DND-41 (cell line): ENCODE data around the gene FBXO47.
A peak's percentile ranks its signal among the peaks of the same experiment; 100 is the strongest.
"Not testable (repeated sequence)": the region's sequence is repeated elsewhere in the genome, so short reads cannot be mapped to it uniquely, and the experiment has no call there.

Source experiments
- ATAC-seq: fragments of 200-7000 bp; cut with Tn5 transposase; 3 replicates; pipeline ENCODE4 v1.9.1; 2021; ENCODE audit warnings: low read depth; ENCODE audit not compliant: insufficient read depth
- DNase-seq: peaks from one replicate; pipeline ENCODE4 v3.0.0-alpha.2; 2020
- H2AFZ ChIP-seq: 2 replicates; pipeline ENCODE4 v1.6.0; 2012; ENCODE audit warnings: low read depth, low read length
- H3K27ac ChIP-seq: 2 replicates; pipeline ENCODE4 v1.5.1; 2012; ENCODE audit warnings: low read length, inconsistent platforms
- H3K27me3 ChIP-seq: fragments of 200-600 bp; sonication (generic); 2 replicates; pipeline ENCODE4 v1.6.0; 2012; ENCODE audit warnings: low read length, mild to moderate bottlenecking, inconsistent platforms; ENCODE audit not compliant: insufficient read depth, poor library complexity
- H3K36me3 ChIP-seq: 2 replicates; pipeline ENCODE4 v1.5.1; 2012; ENCODE audit warnings: low read length, inconsistent platforms; ENCODE audit not compliant: insufficient read depth
- H3K4me1 ChIP-seq: 2 replicates; pipeline ENCODE4 v1.5.1; 2012; ENCODE audit warnings: mild to moderate bottlenecking, low read length; ENCODE audit not compliant: insufficient read depth
- H3K4me2 ChIP-seq: 2 replicates; pipeline ENCODE4 v1.6.0; 2012; ENCODE audit warnings: mild to moderate bottlenecking, moderate library complexity, low read length, inconsistent platforms; ENCODE audit not compliant: insufficient read depth
- H3K4me3 ChIP-seq, 2 experiments: fragments of 200-600 bp in 1 of 2; shearing (Covaris generic) in 1 of 2; 2 replicates each; pipeline ENCODE4 v1.5.1; 2012 to 2016; ENCODE audit warnings: inconsistent platforms in 2 of 2, low read length in 2 of 2, mild to moderate bottlenecking in 2 of 2, low read depth in 1 of 2, moderate library complexity in 1 of 2
- H3K79me2 ChIP-seq: 2 replicates; pipeline ENCODE4 v1.6.0; 2012; ENCODE audit warnings: low read length, inconsistent platforms; ENCODE audit not compliant: insufficient read depth
- H3K9ac ChIP-seq: 2 replicates; pipeline ENCODE4 v1.6.0; 2012; ENCODE audit warnings: low read depth, mild to moderate bottlenecking, inconsistent platforms, low read length, moderate library complexity
- H3K9me3 ChIP-seq: 2 replicates; pipeline ENCODE4 v1.5.1; 2012; ENCODE audit warnings: low read length, moderate library complexity, mild to moderate bottlenecking, inconsistent platforms; ENCODE audit not compliant: insufficient read depth, severe bottlenecking
- H4K20me1 ChIP-seq: 2 replicates; pipeline ENCODE4 v1.6.0; 2012; ENCODE audit warnings: low read length; ENCODE audit not compliant: insufficient read depth
- EZH2 ChIP-seq: IDR thresholded peaks from 3 replicates; pipeline ENCODE4 v1.6.1; 2012; ENCODE audit warnings: borderline replicate concordance, low read depth, mild to moderate bottlenecking, moderate library complexity, low read length, inconsistent platforms; ENCODE audit not compliant: severe bottlenecking
- TF ChIP-seq, protein P1 (sequence below): IDR thresholded peaks from 2 replicates; pipeline ENCODE4 v1.5.1; 2012; ENCODE audit warnings: borderline replicate concordance, low read length, moderate library complexity, mild to moderate bottlenecking; ENCODE audit not compliant: poor library complexity, severe bottlenecking; ENCODE audit errors: extremely low read depth

Gene FBXO47

DNA sequence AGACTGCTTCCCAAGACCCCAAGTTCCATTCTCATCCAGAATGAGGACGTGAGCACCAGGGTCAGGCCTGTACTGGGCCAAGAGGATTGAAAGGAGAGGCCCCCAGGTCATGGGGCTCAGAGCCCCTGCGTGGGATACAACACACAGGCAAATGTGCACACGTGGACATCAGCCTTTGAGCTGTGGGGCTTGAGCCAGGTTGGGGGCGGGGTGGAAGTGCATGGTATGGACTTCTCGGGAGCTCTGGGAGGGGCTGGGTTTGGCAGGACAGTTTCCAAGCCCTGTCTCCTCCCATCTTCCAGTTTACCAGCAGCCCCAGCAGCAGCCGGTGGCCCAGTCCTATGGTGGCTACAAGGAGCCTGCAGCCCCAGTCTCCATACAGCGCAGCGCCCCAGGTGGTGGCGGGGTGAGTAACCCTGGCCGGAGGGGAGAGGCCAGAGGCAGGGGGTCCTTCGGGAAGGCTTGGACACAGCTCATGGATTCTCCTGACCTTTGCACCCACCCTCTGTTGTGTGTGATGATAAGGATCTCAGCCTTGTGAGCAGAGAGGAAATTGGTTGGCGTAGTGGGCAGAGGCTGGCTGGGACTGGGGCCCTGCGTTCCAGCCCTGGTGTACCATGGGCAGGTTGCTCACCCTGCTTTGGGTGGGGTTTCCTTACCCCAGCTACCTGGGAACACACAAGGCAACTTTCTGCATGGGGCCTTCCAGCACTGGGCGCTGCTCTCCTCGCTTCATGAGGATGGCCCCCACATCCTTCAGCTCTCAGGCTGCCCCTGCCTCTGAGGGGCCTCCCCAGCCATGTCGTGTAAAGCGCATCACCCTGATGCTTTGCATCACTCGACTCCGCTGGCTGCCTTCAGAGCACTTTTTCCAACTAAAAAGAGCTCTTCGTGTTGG lies 52.2 kb downstream of the FBXO47 start:
- no peak overlapping the region for H3K4me2 ChIP-seq
- no peak for DNase-seq
- no peaks in the 10 kb centered on the region for H3K27me3 ChIP-seq
- H3K9ac ChIP-seq: no peak overlapping the region
- TF ChIP-seq, protein P1, sequence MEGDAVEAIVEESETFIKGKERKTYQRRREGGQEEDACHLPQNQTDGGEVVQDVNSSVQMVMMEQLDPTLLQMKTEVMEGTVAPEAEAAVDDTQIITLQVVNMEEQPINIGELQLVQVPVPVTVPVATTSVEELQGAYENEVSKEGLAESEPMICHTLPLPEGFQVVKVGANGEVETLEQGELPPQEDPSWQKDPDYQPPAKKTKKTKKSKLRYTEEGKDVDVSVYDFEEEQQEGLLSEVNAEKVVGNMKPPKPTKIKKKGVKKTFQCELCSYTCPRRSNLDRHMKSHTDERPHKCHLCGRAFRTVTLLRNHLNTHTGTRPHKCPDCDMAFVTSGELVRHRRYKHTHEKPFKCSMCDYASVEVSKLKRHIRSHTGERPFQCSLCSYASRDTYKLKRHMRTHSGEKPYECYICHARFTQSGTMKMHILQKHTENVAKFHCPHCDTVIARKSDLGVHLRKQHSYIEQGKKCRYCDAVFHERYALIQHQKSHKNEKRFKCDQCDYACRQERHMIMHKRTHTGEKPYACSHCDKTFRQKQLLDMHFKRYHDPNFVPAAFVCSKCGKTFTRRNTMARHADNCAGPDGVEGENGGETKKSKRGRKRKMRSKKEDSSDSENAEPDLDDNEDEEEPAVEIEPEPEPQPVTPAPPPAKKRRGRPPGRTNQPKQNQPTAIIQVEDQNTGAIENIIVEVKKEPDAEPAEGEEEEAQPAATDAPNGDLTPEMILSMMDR: no peak
- TF ChIP-seq EZH2: no peak
- H2AFZ ChIP-seq: no peak overlapping the region
- no peak overlapping the region for H3K4me3 ChIP-seq
- peaks cover 18% of the 10 kb centered on the region for H4K20me1 ChIP-seq
- no peak for ATAC-seq
- H3K27ac ChIP-seq: 0 out of 2 replicates have a peak overlapping the region, but pooled peaks have one; percentile 32
- peaks cover 90% of the 10 kb centered on the region for H3K36me3 ChIP-seq
- peaks cover 5% of the 10 kb centered on the region for H3K79me2 ChIP-seq
- H3K4me1 ChIP-seq: no peaks in the 10 kb centered on the region
- H3K9me3 ChIP-seq: no peaks in the 10 kb centered on the region

DNA sequence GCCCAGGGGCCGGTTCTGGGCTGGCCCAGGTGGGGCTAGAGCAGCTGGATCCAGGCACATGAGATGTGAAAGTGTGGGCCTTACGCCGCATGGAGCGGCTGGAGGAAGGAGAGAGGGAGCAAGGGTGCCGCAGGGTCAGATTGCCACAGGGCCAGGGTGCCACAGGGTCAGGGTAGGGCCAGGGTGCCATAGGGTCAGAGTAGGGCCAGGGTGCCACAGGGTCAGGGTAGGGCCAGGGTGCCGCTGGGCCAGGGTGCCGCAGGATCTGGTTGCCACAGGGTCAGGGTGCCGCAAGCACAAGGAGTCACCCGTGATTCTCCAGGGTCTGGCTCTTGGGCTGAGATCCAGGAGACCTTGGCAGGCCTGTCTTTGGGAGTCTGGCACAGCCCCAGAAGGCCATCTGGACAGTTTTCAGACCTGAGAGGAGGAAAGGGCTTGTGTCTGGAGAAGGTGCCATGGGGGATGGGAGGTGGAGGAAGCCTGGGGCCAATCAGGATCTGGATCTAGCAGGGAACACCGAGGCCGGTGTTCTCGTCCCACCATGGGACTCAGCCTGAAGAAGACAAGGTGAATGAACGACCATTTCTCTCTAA lies 54.9 kb downstream of the FBXO47 start:
- DNase-seq (no peak), ATAC-seq (no peak)
- Histone ChIP-seq H4K20me1 (peaks cover 29% of the 10 kb centered on the region), H3K9me3 (no peaks in the 10 kb centered on the region), H3K4me3 (no peak overlapping the region), H3K4me1 (no peaks in the 10 kb centered on the region), H2AFZ (no peak overlapping the region), H3K36me3 (peaks cover 80% of the 10 kb centered on the region), H3K4me2 (no peak overlapping the region), H3K27me3 (no peaks in the 10 kb centered on the region), H3K27ac (no peak overlapping the region), H3K9ac (no peak overlapping the region), H3K79me2 (peaks cover 18% of the 10 kb centered on the region)
- TF ChIP-seq EZH2: no peak
- TF ChIP-seq, protein P1: no peak

DNA sequence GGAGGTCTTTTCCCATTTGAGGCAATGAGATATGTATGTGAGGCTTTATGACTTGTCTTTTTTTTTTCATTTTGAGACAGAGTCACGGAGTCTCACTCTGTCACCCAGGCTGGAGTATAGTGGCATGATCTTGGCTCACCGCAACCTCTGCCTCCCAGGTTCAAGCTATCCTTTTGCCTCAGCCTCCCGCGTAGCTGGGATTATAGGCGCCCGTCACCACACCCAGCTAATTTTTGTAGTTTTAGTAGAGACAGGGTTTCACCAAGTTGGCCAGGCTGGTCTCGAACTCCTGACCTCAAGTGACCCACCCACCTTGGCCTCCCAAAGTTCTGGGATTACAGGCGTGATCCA lies 55.5 kb downstream of the FBXO47 start:
- Histone ChIP-seq H3K36me3 (peaks cover 75% of the 10 kb centered on the region), H4K20me1 (peaks cover 31% of the 10 kb centered on the region), H3K79me2 (peaks cover 25% of the 10 kb centered on the region)
- not testable (repeated sequence) for H3K27ac ChIP-seq, H3K4me3 ChIP-seq, DNase-seq, H3K4me2 ChIP-seq, H2AFZ ChIP-seq, H3K4me1 ChIP-seq, H3K27me3 ChIP-seq, H3K9ac ChIP-seq, ATAC-seq, H3K9me3 ChIP-seq

DNA sequence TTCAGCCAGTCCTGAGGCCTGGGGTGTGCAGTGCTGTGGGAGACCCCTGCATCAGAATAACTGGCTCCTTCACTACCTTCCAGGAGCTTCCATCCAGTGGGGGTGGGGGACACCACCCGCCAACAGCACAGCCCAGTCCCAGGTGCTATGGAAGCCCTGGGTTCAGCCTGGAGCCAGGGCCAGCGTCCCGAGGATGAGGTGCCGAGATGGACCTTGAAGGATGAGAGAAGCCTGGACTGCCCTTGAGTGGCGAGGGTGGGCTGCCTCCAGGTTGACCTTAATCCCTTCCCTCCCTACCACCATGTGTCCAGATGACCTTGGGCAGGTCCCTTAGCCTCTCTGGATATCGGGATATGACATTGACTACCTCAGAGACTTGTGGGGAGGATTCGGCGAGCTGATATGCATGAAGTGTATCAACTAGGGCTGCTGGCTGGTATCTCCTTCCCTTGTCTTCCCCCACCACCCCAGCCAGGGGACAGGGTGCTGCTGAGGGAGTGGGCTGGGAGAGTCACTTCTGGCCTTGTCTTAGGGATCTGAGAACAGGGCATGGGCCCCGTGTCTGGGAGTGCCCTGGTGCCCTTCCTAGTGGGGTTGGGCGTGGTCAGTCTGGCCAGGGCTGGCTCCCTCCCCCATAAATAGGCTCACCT lies 56.0 kb downstream of the FBXO47 start:
- peaks cover 73% of the 10 kb centered on the region for H3K36me3 ChIP-seq
- H3K4me2 ChIP-seq: no peak overlapping the region
- no peak for TF ChIP-seq EZH2
- TF ChIP-seq, protein P1: no peak
- peaks cover 33% of the 10 kb centered on the region for H4K20me1 ChIP-seq
- H3K9me3 ChIP-seq: no peaks in the 10 kb centered on the region
- no peak overlapping the region for H3K9ac ChIP-seq
- H2AFZ ChIP-seq: no peak overlapping the region
- ATAC-seq (no peak), DNase-seq (no peak)
- H3K27ac ChIP-seq: no peak overlapping the region
- no peak overlapping the region for H3K4me3 ChIP-seq
- H3K79me2 ChIP-seq: peaks cover 27% of the 10 kb centered on the region
- H3K4me1 ChIP-seq: no peaks in the 10 kb centered on the region
- no peaks in the 10 kb centered on the region for H3K27me3 ChIP-seq
